ENCODE results near the gene SRP19. TPM values are rescaled to one million over a fixed set of nuclear protein-coding genes. Genes with fewer than 3 reads are reported as not detected.

Gene SRP19
- total and polyA plus RNA-seq, 2 experiments from 2014 or later: 104 to 406 TPM

GRCh38 chr5:112915831-112916230 is 54.7 kb downstream of the SRP19 start:
- Histone ChIP-seq H3K27me3 (ENCODE audit: insufficient read depth) (no peaks in the 10 kb centered on the region), H3K79me2 (replicated peaks; ENCODE audit: insufficient read depth) (peaks cover 26% of the 10 kb centered on the region), H3K4me2 (no peak overlapping the region), H3K9me2 (ENCODE audit: insufficient read depth) (no peaks in the 10 kb centered on the region), H3K36me3 (ENCODE audit: insufficient read depth) (0 out of 2 replicates have a peak, but pooled peaks cover 5% of the 10 kb centered on the region), H3F3A (replicated peaks; ENCODE audit: low read depth) (no peaks in the 10 kb centered on the region), H3K4me3 (no peak overlapping the region), H3K4me1 (ENCODE audit: insufficient read depth) (0 out of 2 replicates have a peak, but pooled peaks cover 4% of the 10 kb centered on the region), H2AFZ (no peak overlapping the region), H4K20me1 (replicated peaks; ENCODE audit: insufficient read depth) (peaks cover 10% of the 10 kb centered on the region), H3K27ac (ENCODE audit: low read depth) (no peak overlapping the region)
- Mint-ChIP-seq H3K9me3 (no peaks in the 10 kb centered on the region), H3K4me1 (peaks cover 6% of the 10 kb centered on the region; the same call in 2 of the 3 replicates), H3K4me3 (no peak overlapping the region), H3K27me3 (ENCODE audit: insufficient read depth, low read depth, poor library complexity) (peaks cover 2% of the 10 kb centered on the region), H3K27ac (no peak overlapping the region), H3K36me3 (ENCODE audit: low read depth) (peaks cover 42% of the 10 kb centered on the region)
- ATAC-seq (no peak), DNase-seq (ENCODE audit: low spot score) (no peak)
- TF ChIP-seq POLR2AphosphoS5 (IDR thresholded peaks at IDR 0.05; ENCODE audit: low read depth) (no peak), ZNF114 (CRISPR knock-in tag; IDR thresholded peaks at IDR 0.05) (no peak), STAT1 (IDR thresholded peaks at IDR 0.05; ENCODE audit: unreplicated experiment) (no peak), CTCF (conservative IDR thresholded peaks at IDR 0.05; ENCODE audit: low read depth in 2 of 2) (no peak), ZNF462 (CRISPR knock-in tag; IDR thresholded peaks at IDR 0.05) (no peak), NANOG (IDR thresholded peaks at IDR 0.05; ENCODE audit: borderline replicate concordance) (no peak), EZH2 (IDR thresholded peaks at IDR 0.05; ENCODE audit: low read depth, unreplicated experiment) (no peak), ETS1 (IDR thresholded peaks at IDR 0.05) (no peak), EZH2phosphoT487 (IDR thresholded peaks at IDR 0.05; ENCODE audit: unreplicated experiment) (no peak), ZNF331 (CRISPR knock-in tag; IDR thresholded peaks at IDR 0.05; ENCODE audit: low read depth) (no peak), REST (IDR thresholded peaks at IDR 0.05; ENCODE audit: unreplicated experiment) (no peak)

Measured in GM23338 (cell line).